ENCODE results near the gene GDF9. TPM values are rescaled to one million over a fixed set of nuclear protein-coding genes. Genes with fewer than 3 reads are reported as not detected.
A peak's percentile ranks its signal among the peaks of the same experiment; 100 is the strongest.

GDF9 gene
- total RNA-seq, 1 experiment from 2014 or later, result 0.51 TPM

- H3K27me3 Mint-ChIP-seq (ENCODE audit: insufficient read depth, unreplicated experiment), result no peaks in the 10 kb centered on the region
- no peaks in the 10 kb centered on the region for H3K4me1 Mint-ChIP-seq (ENCODE audit: insufficient read depth, unreplicated experiment)
- no peaks in the 10 kb centered on the region for H3K9me3 Mint-ChIP-seq (ENCODE audit: unreplicated experiment)
- ChIA-PET CTCF (interaction anchor here (0.5 to 6.2 kb wide), 6 partner anchors 11 to 323 kb away, joined by 3 to 37 read pairs (median 4); partner anchors contain the start of gene SHROOM1), POLR2A (interaction anchor here (0.9 to 4.7 kb wide), 4 partner anchors 9 to 16 kb away, joined by 3 to 23 read pairs (median 4); partner anchors contain the start of genes GDF9 and UQCRQ)
- H3K4me3 Mint-ChIP-seq (ENCODE audit: unreplicated experiment), result no peak overlapping the region
- no peak overlapping the region for H3K27ac Mint-ChIP-seq (ENCODE audit: low read depth, unreplicated experiment)
- intact Hi-C loops (cut with micrococcal nuclease), result no loop called here
- TF ChIP-seq CTCF (IDR thresholded peaks at IDR 0.05; ENCODE audit: unreplicated experiment), result no peak
- no peak for DNase-seq (ENCODE audit: unreplicated experiment)
- no peaks in the 10 kb centered on the region for H3K36me3 Mint-ChIP-seq (ENCODE audit: insufficient read depth, unreplicated experiment)
- no TSS peak for BruUV-seq (replicated peaks)
Observed at GRCh38 chr5:132850066-132850465, 16.2 kb downstream of the GDF9 start.

GRCh38 chr5:132849347-132849746 lies 16.9 kb downstream of the GDF9 start:
- Mint-ChIP-seq H3K4me3 (ENCODE audit: unreplicated experiment) (no peak overlapping the region), H3K4me1 (ENCODE audit: insufficient read depth, unreplicated experiment) (no peaks in the 10 kb centered on the region), H3K9me3 (ENCODE audit: unreplicated experiment) (no peaks in the 10 kb centered on the region), H3K27ac (ENCODE audit: low read depth, unreplicated experiment) (no peak overlapping the region), H3K36me3 (ENCODE audit: insufficient read depth, unreplicated experiment) (no peaks in the 10 kb centered on the region), H3K27me3 (ENCODE audit: insufficient read depth, unreplicated experiment) (no peaks in the 10 kb centered on the region)
- no peak for TF ChIP-seq CTCF (IDR thresholded peaks at IDR 0.05; ENCODE audit: unreplicated experiment)
- no TSS peak for BruUV-seq (replicated peaks)
- ChIA-PET POLR2A (interaction anchor here (1.3 to 4.7 kb wide), 2 partner anchors 8 to 16 kb away, joined by 4 to 23 read pairs; partner anchors contain the start of genes GDF9 and UQCRQ), CTCF (interaction anchor here (0.6 to 6.2 kb wide), 3 partner anchors 12 to 65 kb away, joined by 4 to 37 read pairs (median 13); partner anchors contain the start of gene SHROOM1)
- intact Hi-C loops (cut with micrococcal nuclease), result no loop called here
- no peak for DNase-seq (ENCODE audit: unreplicated experiment)

- POLR2A ChIA-PET, result interaction anchor here (4.7 kb wide), 1 partner anchor 18 kb away, joined by 23 read pairs; the partner anchor contains the start of genes GDF9 and UQCRQ
- Mint-ChIP-seq H3K4me1 (ENCODE audit: insufficient read depth, unreplicated experiment) (no peaks in the 10 kb centered on the region), H3K27ac (ENCODE audit: low read depth, unreplicated experiment) (no peak overlapping the region), H3K9me3 (ENCODE audit: unreplicated experiment) (no peaks in the 10 kb centered on the region), H3K27me3 (ENCODE audit: insufficient read depth, unreplicated experiment) (no peaks in the 10 kb centered on the region), H3K4me3 (ENCODE audit: unreplicated experiment) (no peak overlapping the region), H3K36me3 (ENCODE audit: insufficient read depth, unreplicated experiment) (no peaks in the 10 kb centered on the region)
- intact Hi-C loops (cut with micrococcal nuclease), result no loop called here
- no TSS peak for BruUV-seq (replicated peaks)
- DNase-seq (ENCODE audit: unreplicated experiment), result no peak
- no peak for TF ChIP-seq CTCF (IDR thresholded peaks at IDR 0.05; ENCODE audit: unreplicated experiment)
- CTCF ChIA-PET, result interaction anchor here (1.5 to 6.2 kb wide), 2 partner anchors 18 to 20 kb away, joined by 3 to 37 read pairs; partner anchors contain the start of genes GDF9, SHROOM1 and UQCRQ
Observed at GRCh38 chr5:132848270-132848669, 18.0 kb downstream of the GDF9 start.

GRCh38 chr5:132841305-132841704 lies 25.0 kb downstream of the GDF9 start:
- POLR2A ChIA-PET, result interaction anchor here (0.9 to 5.3 kb wide), 9 partner anchors 9 to 252 kb away, joined by 3 to 63 read pairs (median 7); partner anchors contain the start of genes GDF9, KIF3A, SHROOM1 and UQCRQ
- DNase-seq (ENCODE audit: unreplicated experiment), result peak; percentile 98

More at GRCh38 chr5:132841305-132841704, 25.0 kb downstream of the GDF9 start:
- CTCF ChIA-PET, result interaction anchor here (0.6 to 4.5 kb wide), 7 partner anchors 10 to 617 kb away, joined by 3 to 29 read pairs (median 5); partner anchors contain the start of genes GDF9 and UQCRQ
- peak overlapping the region; percentile 99 for H3K27ac Mint-ChIP-seq (ENCODE audit: low read depth, unreplicated experiment)
- no peak for TF ChIP-seq CTCF (IDR thresholded peaks at IDR 0.05; ENCODE audit: unreplicated experiment)
- intact Hi-C loops (cut with micrococcal nuclease), result loop anchor here (1.0 kb wide), 2 partner anchors 11 to 25 kb away; partner anchors contain the start of genes GDF9, SHROOM1 and UQCRQ
- no peaks in the 10 kb centered on the region for H3K27me3 Mint-ChIP-seq (ENCODE audit: insufficient read depth, unreplicated experiment)
- H3K4me1 Mint-ChIP-seq (ENCODE audit: insufficient read depth, unreplicated experiment), result peaks cover 30% of the 10 kb centered on the region
- no peaks in the 10 kb centered on the region for H3K9me3 Mint-ChIP-seq (ENCODE audit: unreplicated experiment)
- peak overlapping the region; percentile 18 for H3K4me3 Mint-ChIP-seq (ENCODE audit: unreplicated experiment)
- no TSS peak for BruUV-seq (replicated peaks)
- H3K36me3 Mint-ChIP-seq (ENCODE audit: insufficient read depth, unreplicated experiment), result no peaks in the 10 kb centered on the region

Measured in MCF 10A (cell line).